AG09309 (cell line): ENCODE data around the gene HOXA4.

Experiments
- DNase-seq: peaks from one replicate; pipeline ENCODE4 v3.0.0-alpha.2; 2010; ENCODE audit warnings: low read depth
- H3K4me3 ChIP-seq: 2 replicates; pipeline ENCODE4 v1.5.1; 2011; ENCODE audit warnings: mild to moderate bottlenecking, low read depth, low read length, moderate library complexity; ENCODE audit not compliant: control insufficient read depth
- CTCF ChIP-seq: IDR thresholded peaks from 2 replicates; pipeline ENCODE4 v1.5.1; 2011; ENCODE audit warnings: mild to moderate bottlenecking, low read depth, low read length, inconsistent platforms; ENCODE audit not compliant: insufficient read depth, control insufficient read depth; ENCODE audit errors: missing control alignments

Gene HOXA4

DNA sequence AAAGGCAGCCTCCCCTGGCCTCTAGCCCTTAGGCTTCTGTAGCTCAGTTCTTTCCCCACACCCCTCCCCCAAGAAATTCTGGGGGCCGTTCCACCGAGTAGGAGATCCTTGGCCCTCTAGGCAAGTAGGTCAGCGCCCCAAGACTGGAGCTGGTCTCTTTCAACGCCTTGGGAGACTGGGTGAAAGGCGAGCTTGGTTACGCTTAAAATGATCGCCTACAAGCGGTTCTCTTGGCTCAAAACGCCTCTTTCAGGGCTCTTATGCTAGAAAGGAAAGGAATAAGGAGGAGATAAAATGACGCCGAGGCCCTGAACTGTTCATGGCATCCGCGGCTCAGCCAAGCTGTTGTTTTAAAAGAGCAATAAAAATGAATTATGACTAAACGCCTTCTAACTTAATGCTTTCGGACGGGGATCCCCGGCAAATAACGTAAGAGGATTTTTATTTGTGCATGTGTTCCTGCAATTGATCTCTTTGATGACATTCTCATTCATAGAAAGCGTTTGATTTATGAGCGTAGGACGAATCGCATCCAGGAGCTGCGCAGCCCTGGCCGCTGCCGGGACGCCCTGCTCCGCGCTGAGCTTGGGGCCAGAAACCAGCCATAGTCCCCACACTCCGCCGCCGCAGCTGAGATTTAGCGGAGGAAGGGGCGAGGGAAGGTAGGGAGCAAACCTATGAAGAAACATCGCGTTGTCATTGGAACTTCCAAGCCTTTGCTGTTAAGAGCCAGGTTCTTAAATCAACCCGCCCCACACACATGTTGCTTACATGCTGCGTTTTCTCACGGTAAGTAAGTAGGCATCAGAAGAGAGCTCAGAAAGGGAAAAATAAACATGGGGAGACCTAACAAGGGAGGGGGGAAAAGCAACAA lies 31.7 kb downstream of the HOXA4 start:
- H3K4me3 ChIP-seq = no peak overlapping the region
- TF ChIP-seq CTCF = no peak
- DNase-seq = no peak

GRCh38 chr7:27097686-27098577 lies 32.6 kb downstream of the HOXA4 start:
- no peak for DNase-seq
- no peak overlapping the region for H3K4me3 ChIP-seq
- no peak for TF ChIP-seq CTCF

DNA sequence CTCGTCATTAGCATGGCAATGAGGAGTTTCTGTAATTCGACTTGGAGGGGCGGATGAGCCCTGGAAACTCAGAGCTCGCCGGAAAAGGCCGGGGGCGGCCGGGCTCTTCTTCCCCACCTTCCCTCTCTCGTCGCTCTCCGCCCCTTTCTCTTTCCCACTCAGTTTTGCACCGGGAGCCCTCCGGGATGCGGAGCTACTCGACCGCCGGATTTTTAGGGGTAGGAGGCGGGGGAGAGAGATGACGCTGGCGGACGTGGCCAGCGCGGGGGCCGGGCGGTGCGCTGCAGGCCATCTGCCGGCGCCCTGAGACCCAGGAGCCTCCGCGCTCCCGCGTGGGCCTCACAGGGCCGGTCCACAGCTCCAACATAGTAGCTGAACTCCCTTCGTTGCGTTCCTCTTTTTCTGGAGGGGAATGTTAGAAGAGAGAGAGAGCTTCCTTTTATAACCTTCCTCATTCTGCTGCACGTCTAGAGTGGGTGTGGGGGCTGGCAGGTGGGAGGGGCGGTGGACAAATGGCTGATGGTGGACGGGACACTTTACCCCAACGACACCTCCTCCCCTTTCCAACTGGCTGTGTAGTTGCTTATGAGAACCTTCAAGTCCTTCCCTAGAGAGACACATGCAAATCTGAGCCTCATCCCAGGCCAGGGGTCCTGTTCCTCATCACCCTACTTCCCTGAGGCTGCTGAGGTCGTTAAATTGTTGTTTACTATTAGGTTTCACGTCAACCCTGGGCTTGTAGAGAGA lies 33.6 kb downstream of the HOXA4 start:
- H3K4me3 ChIP-seq = peak overlapping the region; percentile 83
- DNase-seq = no peak
- TF ChIP-seq CTCF = no peak

- no peak for TF ChIP-seq CTCF
- peak; percentile 62 for DNase-seq
- peak within 1 kb of the TSS; percentile 83 for H3K4me3 ChIP-seq
These were observed 34.4 kb downstream of the HOXA4 start, which contains the start of gene HOXA1 for GRCh38 chr7:27095897-27096767. HOXA1 (minus strand) TSS chr7:27096000; CDS start chr7:27095912, 88 bp downstream.

- peak overlapping the region; percentile 83 for H3K4me3 ChIP-seq
- no peak for TF ChIP-seq CTCF
- DNase-seq = no peak
These were observed 35.3 kb downstream of the HOXA4 start for GRCh38 chr7:27095050-27095896.
